ENCODE measurements around the gene PLOD3. TPM values are rescaled to one million over a fixed set of nuclear protein-coding genes. Genes with fewer than 3 reads are reported as not detected.
A peak's percentile ranks its signal among the peaks of the same experiment; 100 is the strongest.

Gene PLOD3
- total and polyA plus RNA-seq, 9 of the 15 experiments (the other 6 are each of a cell fraction or from before 2014, with no cell fraction given), result 2.8 to 101 (median 30.9) TPM

GRCh38 chr7:101217388-101218235 lies at the start of gene PLOD3, which contains the start of gene ZNHIT1 (continued):
- no peak for TF ChIP-seq HEY1 (CRISPR knock-in tag; IDR thresholded peaks at IDR 0.05; ENCODE audit: borderline replicate concordance)
- TF ChIP-seq CBFB (CRISPR knock-in tag; IDR thresholded peaks at IDR 0.05), result peak; percentile 67; the same call in 1 of the 2 replicates
- no peak for TF ChIP-seq KAT8 (IDR thresholded peaks at IDR 0.05; ENCODE audit: low read depth)
- no peak for TF ChIP-seq ZNF280A (IDR thresholded peaks at IDR 0.05; ENCODE audit: low read depth, partially characterized antibody)
- no peak for TF ChIP-seq HLTF (IDR thresholded peaks at IDR 0.05)
- no peak for TF ChIP-seq CHCHD3 (CRISPR knock-in tag; IDR thresholded peaks at IDR 0.05)
- TF ChIP-seq GABPB2 (CRISPR knock-in tag; conservative IDR thresholded peaks at IDR 0.05), result no peak
- no peak; the same call in 1 of the 2 replicates for TF ChIP-seq ZFP91 (CRISPR knock-in tag; IDR thresholded peaks at IDR 0.05)
- no peak for TF ChIP-seq ZNF134 (CRISPR knock-in tag; conservative IDR thresholded peaks at IDR 0.05)
- TF ChIP-seq ZMIZ1 (IDR thresholded peaks at IDR 0.05; ENCODE audit: low read depth in 2 of 2, low read length in 2 of 2), result no peak
- TF ChIP-seq RCOR1 (IDR thresholded peaks at IDR 0.05; ENCODE audit: borderline replicate concordance in 1 of 2, low read depth in 2 of 2, low read length in 2 of 2), result peak in 1 of 2 experiments; percentile 73; a peak in 1 of 4 replicates
- TF ChIP-seq SMAD1 (IDR thresholded peaks at IDR 0.05; ENCODE audit: low read depth, low read length, partially characterized antibody), result no peak
- TF ChIP-seq CCAR2 (IDR thresholded peaks at IDR 0.05; ENCODE audit: low read depth, low read length), result no peak
- TF ChIP-seq CTCF (IDR thresholded peaks at IDR 0.05 in 2 of 3, conservative IDR thresholded peaks at IDR 0.05 in 1 of 3; ENCODE audit: insufficient read depth in 2 of 3, low read depth in 1 of 3, low read length in 3 of 3), result peak; percentile 6 to 49 (median 36); a peak in 3 of 6 replicates
- no peak for TF ChIP-seq ZNF140 (CRISPR knock-in tag; IDR thresholded peaks at IDR 0.05)
- no peak for TF ChIP-seq HNRNPUL1 (IDR thresholded peaks at IDR 0.05; ENCODE audit: low read length)
- no peak for TF ChIP-seq DACH1 (IDR thresholded peaks at IDR 0.05; ENCODE audit: partially characterized antibody)
- TF ChIP-seq PTRF (tag; IDR thresholded peaks at IDR 0.05), result no peak
- no peak for TF ChIP-seq ZNF551 (CRISPR knock-in tag; IDR thresholded peaks at IDR 0.05)

Data from K562 (cell line).